ENCODE measurements around the gene LRRC32.

GRCh38 chr11:76639621-76640020, 30.9 kb downstream of the LRRC32 start:
- no peak for TF ChIP-seq CTCF (IDR thresholded peaks at IDR 0.05 in 2 of 3, conservative IDR thresholded peaks at IDR 0.05 in 1 of 3; ENCODE audit: insufficient read depth in 2 of 3, low read depth in 1 of 3, low read length in 3 of 3)
- no peak for TF ChIP-seq USF1 (CRISPR knock-in tag; IDR thresholded peaks at IDR 0.05)
- TF ChIP-seq PCBP2 (IDR thresholded peaks at IDR 0.05; ENCODE audit: low read depth, low read length, poor library complexity, severe bottlenecking), result no peak
- no peak for TF ChIP-seq HMG20A (CRISPR knock-in tag; conservative IDR thresholded peaks at IDR 0.05)
- no peak for TF ChIP-seq POLR2A (conservative IDR thresholded peaks at IDR 0.05)
- TF ChIP-seq KDM4B (IDR thresholded peaks at IDR 0.05; ENCODE audit: borderline replicate concordance in 2 of 2, low read depth in 1 of 2), result no peak
- TF ChIP-seq, protein P1, sequence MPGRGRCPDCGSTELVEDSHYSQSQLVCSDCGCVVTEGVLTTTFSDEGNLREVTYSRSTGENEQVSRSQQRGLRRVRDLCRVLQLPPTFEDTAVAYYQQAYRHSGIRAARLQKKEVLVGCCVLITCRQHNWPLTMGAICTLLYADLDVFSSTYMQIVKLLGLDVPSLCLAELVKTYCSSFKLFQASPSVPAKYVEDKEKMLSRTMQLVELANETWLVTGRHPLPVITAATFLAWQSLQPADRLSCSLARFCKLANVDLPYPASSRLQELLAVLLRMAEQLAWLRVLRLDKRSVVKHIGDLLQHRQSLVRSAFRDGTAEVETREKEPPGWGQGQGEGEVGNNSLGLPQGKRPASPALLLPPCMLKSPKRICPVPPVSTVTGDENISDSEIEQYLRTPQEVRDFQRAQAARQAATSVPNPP (IDR thresholded peaks at IDR 0.05; ENCODE audit: borderline replicate concordance, insufficient read depth, insufficient read length), result no peak
- no peak for TF ChIP-seq MAX (CRISPR knock-in tag; IDR thresholded peaks at IDR 0.05)
- TF ChIP-seq ELF1 (tag; IDR thresholded peaks at IDR 0.05), result no peak
- no peak for TF ChIP-seq MTA1 (IDR thresholded peaks at IDR 0.05; ENCODE audit: borderline replicate concordance)
- TF ChIP-seq FOXA3 (CRISPR knock-in tag; conservative IDR thresholded peaks at IDR 0.05 in 1 of 2, IDR thresholded peaks at IDR 0.05 in 1 of 2), result no peak
- TF ChIP-seq, protein P2, sequence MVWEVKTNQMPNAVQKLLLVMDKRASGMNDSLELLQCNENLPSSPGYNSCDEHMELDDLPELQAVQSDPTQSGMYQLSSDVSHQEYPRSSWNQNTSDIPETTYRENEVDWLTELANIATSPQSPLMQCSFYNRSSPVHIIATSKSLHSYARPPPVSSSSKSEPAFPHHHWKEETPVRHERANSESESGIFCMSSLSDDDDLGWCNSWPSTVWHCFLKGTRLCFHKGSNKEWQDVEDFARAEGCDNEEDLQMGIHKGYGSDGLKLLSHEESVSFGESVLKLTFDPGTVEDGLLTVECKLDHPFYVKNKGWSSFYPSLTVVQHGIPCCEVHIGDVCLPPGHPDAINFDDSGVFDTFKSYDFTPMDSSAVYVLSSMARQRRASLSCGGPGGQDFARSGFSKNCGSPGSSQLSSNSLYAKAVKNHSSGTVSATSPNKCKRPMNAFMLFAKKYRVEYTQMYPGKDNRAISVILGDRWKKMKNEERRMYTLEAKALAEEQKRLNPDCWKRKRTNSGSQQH (CRISPR knock-in tag; IDR thresholded peaks at IDR 0.05), result no peak
- no peak for TF ChIP-seq ATF3 (IDR thresholded peaks at IDR 0.05)
- no peak for TF ChIP-seq ATF3 (CRISPR knock-in tag; conservative IDR thresholded peaks at IDR 0.05)
- no peak for TF ChIP-seq SRSF7 (optimal IDR thresholded peaks at IDR 0.05; ENCODE audit: low read depth, low read length)
